ENCODE measurements around the gene KIT. TPM values are rescaled to one million over a fixed set of nuclear protein-coding genes. Genes with fewer than 3 reads are reported as not detected.

KIT gene
- total RNA-seq, 1 donor from 2014 or later: 16.7 TPM

- Histone ChIP-seq H3K27me3 (no peaks in the 10 kb centered on the region), H3K4me1 (no peaks in the 10 kb centered on the region), H3K4me3 (no peak overlapping the region), H3K36me3 (no peaks in the 10 kb centered on the region), H3K27ac (no peak overlapping the region), H3K9me3 (no peaks in the 10 kb centered on the region)
- no peak for DNase-seq (ENCODE audit: extremely low spot score in 2 of 2)
- TF ChIP-seq POLR2A (IDR thresholded peaks at IDR 0.05) (no peak), POLR2AphosphoS5 (IDR thresholded peaks at IDR 0.05; ENCODE audit: insufficient read depth in 1 of 2, low read depth in 1 of 2) (no peak), CTCF (IDR thresholded peaks at IDR 0.05) (no peak)
- intact Hi-C loops (cut with DNase I): no loop called here
These were observed 87.4 kb downstream of the KIT start for GRCh38 chr4:54745031-54745770.

GRCh38 chr4:54746218-54746617 lies 88.5 kb downstream of the KIT start:
- Histone ChIP-seq H3K27me3 (no peaks in the 10 kb centered on the region), H3K4me1 (no peaks in the 10 kb centered on the region), H3K27ac (no peak overlapping the region), H3K9me3 (no peaks in the 10 kb centered on the region), H3K4me3 (no peak overlapping the region), H3K36me3 (no peaks in the 10 kb centered on the region)
- intact Hi-C loops (cut with DNase I): no loop called here
- DNase-seq (ENCODE audit: extremely low spot score in 2 of 2): no peak
- TF ChIP-seq CTCF (IDR thresholded peaks at IDR 0.05): no peak
- no peak for TF ChIP-seq POLR2AphosphoS5 (IDR thresholded peaks at IDR 0.05; ENCODE audit: insufficient read depth in 1 of 2, low read depth in 1 of 2)
- TF ChIP-seq POLR2A (IDR thresholded peaks at IDR 0.05): no peak

GRCh38 chr4:54750341-54750740 lies 92.6 kb downstream of the KIT start:
- intact Hi-C loops (cut with DNase I): no loop called here
- TF ChIP-seq CTCF (IDR thresholded peaks at IDR 0.05): no peak
- no peaks in the 10 kb centered on the region for H3K36me3 ChIP-seq

GRCh38 chr4:54754394-54754793 lies 96.6 kb downstream of the KIT start:
- no peaks in the 10 kb centered on the region for H3K27me3 ChIP-seq
- TF ChIP-seq POLR2A (IDR thresholded peaks at IDR 0.05) (no peak), CTCF (IDR thresholded peaks at IDR 0.05) (no peak), POLR2AphosphoS5 (IDR thresholded peaks at IDR 0.05; ENCODE audit: insufficient read depth in 1 of 2, low read depth in 1 of 2) (no peak)
- H3K27ac ChIP-seq: no peak overlapping the region
- H3K4me3 ChIP-seq: no peak overlapping the region
- no peaks in the 10 kb centered on the region for H3K4me1 ChIP-seq
- no peaks in the 10 kb centered on the region for H3K36me3 ChIP-seq
- DNase-seq (ENCODE audit: extremely low spot score in 2 of 2): no peak
- intact Hi-C loops (cut with DNase I): no loop called here
- no peaks in the 10 kb centered on the region for H3K9me3 ChIP-seq

More at GRCh38 chr4:54750341-54750740, 92.6 kb downstream of the KIT start:
- DNase-seq (ENCODE audit: extremely low spot score in 2 of 2): no peak
- Histone ChIP-seq H3K27ac (no peak overlapping the region), H3K27me3 (no peaks in the 10 kb centered on the region), H3K4me3 (no peak overlapping the region), H3K4me1 (no peaks in the 10 kb centered on the region), H3K9me3 (no peaks in the 10 kb centered on the region)

GRCh38 chr4:54764476-54764875 lies 106.7 kb downstream of the KIT start:
- H3K4me3 ChIP-seq: no peak overlapping the region
- no peak for TF ChIP-seq POLR2A (IDR thresholded peaks at IDR 0.05)
- no peak for TF ChIP-seq POLR2AphosphoS5 (IDR thresholded peaks at IDR 0.05; ENCODE audit: insufficient read depth in 1 of 2, low read depth in 1 of 2)
- TF ChIP-seq CTCF (IDR thresholded peaks at IDR 0.05): no peak
- no peaks in the 10 kb centered on the region for H3K4me1 ChIP-seq
- intact Hi-C loops (cut with DNase I): no loop called here
- DNase-seq (ENCODE audit: extremely low spot score in 2 of 2): no peak
- H3K27ac ChIP-seq: no peak overlapping the region
- H3K9me3 ChIP-seq: no peaks in the 10 kb centered on the region
- no peaks in the 10 kb centered on the region for H3K27me3 ChIP-seq
- no peaks in the 10 kb centered on the region for H3K36me3 ChIP-seq

Measured in vagina (tissue), 2 donors.